Endothelial cell of umbilical vein (primary cell): Measurements from ENCODE around the gene PDLIM5. TPM values are rescaled to one million over a fixed set of nuclear protein-coding genes. Genes with fewer than 3 reads are reported as not detected.

Experiments
- BruUV-seq: library from RNA; stranded (reverse); fragments of 400-500 nt; replicated peaks from 2 replicates; lab custom pipeline; 2021; lab: Mats Ljungman, UMichigan
- CTCF ChIA-PET: fragments of 300-600, 350-600 bp; sonication (Branson Sonifier 250); formaldehyde crosslinking; loops from one replicate; lab custom pipeline; 2021; ENCODE audit warnings: antibody characterized with exemption, inconsistent platforms; lab: Charles Lee
- POLR2A ChIA-PET: fragments of 300-600, 350-600 bp; sonication (Branson Sonifier 250); formaldehyde crosslinking; loops from one replicate; lab custom pipeline; 2021; ENCODE audit warnings: antibody characterized with exemption, inconsistent platforms; lab: Charles Lee
- DNase-seq: peaks from one replicate; pipeline ENCODE4 v3.0.0-alpha.2; 2011; ENCODE audit warnings: low read depth, low spot score
- FAIRE-seq: peaks from 2 replicates; lab custom pipeline; 2011; peaks lifted over from hg19 to GRCh38; lab: Jason Lieb, UNC
- H2AFZ ChIP-seq: 2 replicates; pipeline ENCODE4 v1.6.0; 2012; ENCODE audit warnings: low read depth, low read length, control low read depth, inconsistent platforms
- H3K27ac ChIP-seq: 2 replicates; pipeline ENCODE4 v1.5.1; 2011; ENCODE audit warnings: low read depth, mild to moderate bottlenecking, control low read depth, low read length, moderate library complexity; ENCODE audit not compliant: insufficient read depth
- H3K27me3 ChIP-seq, 2 experiments: 2 replicates each; pipeline versions ENCODE4 v1.6.0 to v1.6.1; 2011; ENCODE audit warnings: low read length in 2 of 2, mixed read lengths in 1 of 2; ENCODE audit not compliant: control insufficient read depth in 2 of 2, insufficient read depth in 2 of 2
- H3K36me3 ChIP-seq, 2 experiments: 2 replicates in 1 of 2; 3 replicates in 1 of 2; pipeline ENCODE4 v1.5.1; 2011; ENCODE audit warnings: low read length in 2 of 2, mild to moderate bottlenecking in 1 of 2, moderate library complexity in 1 of 2; ENCODE audit not compliant: control insufficient read depth in 2 of 2, insufficient read depth in 2 of 2; ENCODE audit errors: extremely low read depth in 1 of 2
- H3K4me1 ChIP-seq: 3 replicates; pipeline ENCODE4 v1.5.1; 2011; ENCODE audit warnings: mild to moderate bottlenecking, low read length; ENCODE audit not compliant: control insufficient read depth, insufficient read depth; ENCODE audit errors: extremely low read depth
- H3K4me2 ChIP-seq: 2 replicates; pipeline ENCODE4 v1.6.1; 2011; ENCODE audit warnings: low read length, control low read depth, mixed read lengths; ENCODE audit not compliant: insufficient read depth
- H3K4me3 ChIP-seq, 3 experiments: fragments of 200-600 bp in 1 of 3; sonication (generic), shearing (Covaris generic) in 1 of 3; replicated peaks in 1 of 3; 2 replicates each; pipeline ENCODE4 v1.5.1; 2011 to 2016; ENCODE audit warnings: control low read depth in 3 of 3, low read length in 3 of 3, mild to moderate bottlenecking in 2 of 3, inconsistent platforms in 1 of 3, low read depth in 1 of 3, moderate library complexity in 1 of 3; ENCODE audit not compliant: insufficient read depth in 1 of 3
- H3K79me2 ChIP-seq: 2 replicates; pipeline ENCODE4 v1.6.0; 2012; ENCODE audit warnings: low read length, inconsistent platforms; ENCODE audit not compliant: control insufficient read depth, insufficient read depth
- H3K9ac ChIP-seq: replicated peaks from 2 replicates; pipeline ENCODE3; 2011; ENCODE audit warnings: low read length, control low read depth; ENCODE audit not compliant: insufficient read depth; ENCODE audit errors: extremely low read depth
- H3K9me1 ChIP-seq: replicated peaks from 3 replicates; pipeline ENCODE4 v1.6.0; 2011; ENCODE audit warnings: mild to moderate bottlenecking, low read length; ENCODE audit not compliant: control insufficient read depth, insufficient read depth; ENCODE audit errors: extremely low read depth
- H3K9me3 ChIP-seq: replicated peaks from 2 replicates; pipeline ENCODE4 v1.5.1; 2012; ENCODE audit warnings: low read length, inconsistent platforms; ENCODE audit not compliant: control insufficient read depth, insufficient read depth
- H4K20me1 ChIP-seq: replicated peaks from 2 replicates; pipeline ENCODE3; 2011; ENCODE audit warnings: mild to moderate bottlenecking, low read length; ENCODE audit not compliant: control insufficient read depth, insufficient read depth; ENCODE audit errors: extremely low read depth
- CTCF ChIP-seq, 2 donors: IDR thresholded peaks; 1 replicate in 1 of 2; 2 replicates in 1 of 2; pipeline ENCODE4 v1.5.1; 2011; ENCODE audit warnings: low read length in 2 of 2, mild to moderate bottlenecking in 2 of 2, moderate library complexity in 2 of 2, control low read depth in 1 of 2, inconsistent platforms in 1 of 2, low read depth in 1 of 2; ENCODE audit not compliant: insufficient read depth in 1 of 2; ENCODE audit errors: extremely low read depth in 1 of 2
- EZH2 ChIP-seq: IDR thresholded peaks from 2 replicates; pipeline ENCODE4 v1.6.1; 2012; ENCODE audit warnings: borderline replicate concordance, low read depth, mild to moderate bottlenecking, moderate library complexity, low read length, inconsistent platforms; ENCODE audit not compliant: severe bottlenecking
- FOS ChIP-seq: IDR thresholded peaks from 2 replicates; pipeline ENCODE4 v1.6.1; 2011; ENCODE audit warnings: mild to moderate bottlenecking, low read length, moderate library complexity, borderline replicate concordance; ENCODE audit not compliant: insufficient read depth
- GATA2 ChIP-seq: IDR thresholded peaks from 2 replicates; pipeline ENCODE4 v1.7.0; 2011; ENCODE audit warnings: low read depth, mild to moderate bottlenecking, moderate library complexity, mixed read lengths, low read length; ENCODE audit not compliant: insufficient read length, insufficient read depth
- JUN ChIP-seq: IDR thresholded peaks from 2 replicates; pipeline ENCODE4 v1.6.1; 2011; ENCODE audit warnings: borderline replicate concordance, low read depth; ENCODE audit not compliant: insufficient read length, insufficient read depth
- MAX ChIP-seq: IDR thresholded peaks from 2 replicates; pipeline ENCODE4 v1.6.1; 2011; ENCODE audit not compliant: insufficient read depth, insufficient read length
- MYC ChIP-seq: IDR thresholded peaks from one replicate; pipeline ENCODE4 v1.6.1; 2011; ENCODE audit warnings: mild to moderate bottlenecking, low read depth, low read length
- POLR2A ChIP-seq: IDR thresholded peaks from 2 replicates; pipeline ENCODE4 v1.6.1; 2012; ENCODE audit warnings: low read depth, mild to moderate bottlenecking, control low read depth, low read length
- POLR2AphosphoS5 ChIP-seq: IDR thresholded peaks from 2 replicates; pipeline ENCODE4 v1.6.1; 2012; ENCODE audit warnings: low read depth, mild to moderate bottlenecking, control low read depth, low read length, moderate library complexity; ENCODE audit not compliant: insufficient read depth
- dilution Hi-C: fragments of 300-500 bp; cut with MboI; formaldehyde crosslinking; loops from one replicate; pipeline ENCODE4 v1.15.0; 2019; ENCODE audit warnings: low sequenced_read_pairs; ENCODE audit not compliant: extremely low pct_ligation_motif_present
- intact Hi-C: fragments of 100-400 bp; cut with micrococcal nuclease; formaldehyde crosslinking; loops from one replicate; pipeline ENCODE4 v1.10.0; 2022
- polyA plus RNA-seq, 4 experiments: library from polyadenylated mRNA; depleted of rRNA in 3 of 4; stranded (reverse) in 3 of 4; unstranded in 1 of 4; fragments of >200 nt; gene quantifications; 2 replicates each; pipeline versions ENCODE4 v1.2.1 to v1.2.3, GENCODE V29; 2011 to 2012; ENCODE audit warnings: missing spikeins in 1 of 4
- total RNA-seq: library from RNA; stranded (reverse); gene quantifications from 2 replicates; pipeline ENCODE4 v1.2.3, GENCODE V29; 2021

PDLIM5 gene
- total and polyA plus RNA-seq, 2 donors (not counting 3 experiments of a cell fraction or from before 2014, with no cell fraction given) = 243 to 310 TPM

GRCh38 chr4:94613248-94613647, 161.5 kb downstream of the PDLIM5 start:
- Histone ChIP-seq H3K27ac (no peak overlapping the region), H3K4me2 (no peak overlapping the region), H3K4me3 (no peak overlapping the region), H3K27me3 (no peaks in the 10 kb centered on the region), H3K9me1 (no peaks in the 10 kb centered on the region), H3K36me3 (peaks cover 4 to 5% of the 10 kb centered on the region in 2 experiments), H4K20me1 (no peaks in the 10 kb centered on the region), H3K9ac (no peak overlapping the region), H2AFZ (no peak overlapping the region), H3K4me1 (no peaks in the 10 kb centered on the region), H3K9me3 (no peaks in the 10 kb centered on the region), H3K79me2 (peaks cover 14% of the 10 kb centered on the region)
- DNase-seq (no peak), FAIRE-seq (no peak)
- intact Hi-C loops = no loop called here
- BruUV-seq = no TSS peak
- CTCF ChIA-PET = interaction anchor here (2.2 kb wide), 1 partner anchor 14 kb away, joined by 5 read pairs; no protein-coding TSS in a partner anchor
- TF ChIP-seq POLR2A (no peak), FOS (no peak), CTCF (IDR thresholded peaks at IDR 0.05; ENCODE audit: extremely low read depth in 1 of 2, insufficient read depth in 1 of 2, low read depth in 1 of 2, low read length in 2 of 2) (no peak), MYC (no peak), POLR2AphosphoS5 (no peak), EZH2 (no peak), JUN (no peak), MAX (no peak), GATA2 (no peak)
- POLR2A ChIA-PET = no interaction called here
- dilution Hi-C loops = no loop called here
